ENCODE data around the gene C4BPA.

The C4BPA gene

DNA sequence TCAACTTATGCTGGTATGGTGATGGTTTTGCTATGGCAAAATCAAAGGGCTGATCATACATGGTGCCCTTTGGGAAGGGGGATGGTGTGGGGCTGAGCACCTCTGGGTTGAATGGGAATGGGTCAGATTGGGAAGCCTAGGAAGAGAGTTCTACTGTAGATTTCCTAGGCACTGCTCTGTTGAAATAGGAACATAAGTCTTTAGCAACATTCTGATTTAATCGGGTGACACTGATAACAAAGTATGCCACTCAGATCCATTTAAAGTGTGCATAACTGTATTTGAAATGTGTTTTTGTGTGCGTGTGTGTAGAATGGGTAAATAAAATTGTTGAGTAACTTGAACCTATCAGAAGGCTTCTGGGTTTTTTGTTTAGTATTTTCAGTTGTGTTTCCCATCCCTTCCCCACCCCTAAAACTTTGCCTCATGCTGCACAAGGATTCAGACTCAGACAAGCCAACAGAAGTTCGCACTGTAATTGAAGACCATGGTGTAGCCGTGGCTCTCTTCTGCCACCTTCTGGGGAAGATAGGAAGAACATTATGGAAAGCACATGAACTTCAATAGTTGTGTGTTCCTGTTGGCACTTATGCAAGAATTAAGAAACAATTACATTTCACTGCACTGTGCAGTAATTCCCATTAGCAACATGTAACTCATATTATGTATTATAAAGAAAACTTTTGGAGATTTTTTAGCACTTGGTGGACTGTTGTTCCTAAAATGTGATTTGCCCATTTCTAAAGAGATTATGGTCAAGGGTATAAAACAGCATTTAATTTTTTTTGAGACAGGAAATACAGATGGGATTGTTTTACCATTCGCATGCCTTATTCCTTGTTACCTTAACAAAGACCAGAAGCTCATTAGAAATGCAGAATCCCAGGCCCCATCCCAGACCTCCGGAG, 26.3 kb upstream of the C4BPA start:
- peak; percentile 20 for DNase-seq

DNA sequence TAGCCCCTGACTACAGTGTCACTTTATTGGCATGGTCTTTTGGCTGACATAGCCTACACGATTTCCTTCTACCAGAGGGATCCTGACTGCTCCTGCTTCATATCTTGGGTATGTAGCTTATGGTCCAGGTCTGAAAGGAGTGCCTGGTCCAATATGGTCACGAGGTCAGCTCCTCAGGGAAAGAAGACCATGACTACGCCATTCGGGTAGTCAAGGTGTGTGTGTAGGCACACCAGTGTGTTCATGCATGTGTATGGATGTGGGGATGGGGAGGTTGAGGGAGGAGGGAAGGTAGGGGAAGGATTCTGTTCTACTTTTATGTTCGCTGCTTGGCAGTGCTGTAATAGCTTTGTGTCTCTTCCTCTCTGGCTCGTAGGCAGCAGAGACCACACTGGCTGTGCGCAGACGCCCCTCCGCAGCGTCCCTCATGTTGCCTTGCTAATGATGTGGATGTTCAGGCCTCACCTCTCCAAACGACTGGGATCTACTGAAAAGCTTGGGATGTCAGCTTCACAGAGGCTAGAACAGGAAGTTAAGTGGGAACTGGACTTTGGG, 25.4 kb upstream of the C4BPA start:
- DNase-seq, result no peak

DNA sequence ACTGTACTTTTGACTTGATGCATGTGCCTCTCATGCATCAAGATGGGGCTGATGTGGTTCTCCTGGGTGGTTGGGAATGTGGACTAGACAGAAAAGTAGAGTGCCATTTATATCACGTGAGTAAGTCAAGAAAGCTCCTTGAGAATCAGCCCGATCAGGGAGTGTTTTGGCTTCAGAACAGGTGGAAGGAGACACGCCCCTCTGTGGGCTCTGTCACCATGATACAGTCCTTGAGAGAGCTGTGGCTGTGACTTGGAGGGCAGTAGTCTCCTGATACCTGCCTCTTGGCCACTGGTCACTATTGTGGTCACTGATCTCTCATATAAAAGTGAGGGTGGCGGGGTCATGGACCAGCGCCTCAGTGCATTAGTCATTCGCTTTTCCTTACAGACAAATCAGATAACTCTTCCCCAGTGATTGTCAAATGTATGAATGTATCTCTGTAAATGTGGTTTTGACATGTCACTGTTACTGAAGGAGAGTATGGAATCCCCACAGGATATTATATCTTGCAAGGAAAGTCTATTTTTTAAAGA, 24.3 kb upstream of the C4BPA start:
- no peak for DNase-seq

GRCh38 chr1:207081088-207081487, 22.9 kb upstream of the C4BPA start:
- DNase-seq, result no peak

DNA sequence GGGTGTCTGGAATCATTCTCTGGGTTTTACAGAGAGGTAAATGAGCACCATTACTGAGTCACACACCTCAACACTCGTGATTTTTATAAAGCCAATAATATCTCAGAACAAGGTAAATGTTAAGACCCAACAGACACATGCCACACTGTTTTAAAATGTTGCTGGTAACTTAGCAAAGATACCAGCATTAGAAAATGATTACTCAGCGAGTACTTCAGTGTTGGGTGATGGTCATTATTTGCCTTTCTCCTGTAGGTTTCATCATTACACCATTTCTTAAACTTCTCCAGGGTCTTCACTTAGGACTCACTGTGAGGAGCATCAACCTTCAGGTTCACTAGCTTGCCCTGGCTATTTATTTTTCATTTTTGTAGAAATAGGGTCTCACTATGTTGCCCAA, 22.2 kb upstream of the C4BPA start:
- DNase-seq, result no peak

- DNase-seq, result no peak
Observed at GRCh38 chr1:207084232-207084631, 19.8 kb upstream of the C4BPA start.

DNA sequence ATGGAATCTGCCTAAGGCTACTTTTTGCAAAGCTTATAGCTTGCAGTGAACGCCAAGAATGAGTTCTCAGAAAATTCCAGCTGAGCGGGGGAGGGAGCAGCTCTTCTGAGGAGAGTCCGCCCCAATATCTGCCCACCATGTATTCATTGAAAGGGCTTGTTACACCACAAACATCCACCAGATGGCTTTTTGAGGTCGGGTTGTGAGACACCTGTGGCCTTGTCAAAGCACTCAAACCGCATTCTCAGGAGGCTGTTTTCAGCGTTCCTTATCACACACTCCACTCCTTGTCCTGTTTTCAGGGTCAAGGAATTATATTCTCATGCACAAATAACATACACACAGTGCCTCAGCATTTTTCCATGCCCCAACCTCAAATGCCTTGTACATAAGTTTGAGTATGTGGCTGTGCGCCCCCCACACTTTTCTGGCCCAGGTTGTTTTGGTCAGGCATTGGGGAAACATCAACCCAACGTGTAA, 19.3 kb upstream of the C4BPA start:
- peak; percentile 15 for DNase-seq

DNA sequence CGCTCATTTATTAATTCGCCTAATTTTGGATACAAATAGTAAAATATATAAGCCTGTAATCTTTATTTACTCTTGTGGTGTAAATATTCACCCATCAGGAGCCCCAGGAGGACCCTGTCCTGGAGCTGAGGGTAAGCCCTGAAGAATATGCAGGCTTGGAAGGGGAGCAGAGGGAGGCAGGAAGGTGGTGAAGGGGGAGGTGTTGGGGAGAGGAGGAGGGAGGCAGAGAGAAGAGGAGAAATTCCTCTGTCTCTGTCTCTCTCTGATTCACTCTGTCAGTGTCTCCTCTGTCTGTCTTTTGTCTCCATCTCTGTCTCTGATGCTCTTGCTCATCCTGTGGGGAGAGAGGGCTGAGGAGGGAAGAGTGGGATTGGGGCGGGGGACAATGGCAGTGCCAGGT, 18.1 kb upstream of the C4BPA start:
- DNase-seq, result no peak

GRCh38 chr1:207088161-207088560, 15.9 kb upstream of the C4BPA start:
- no peak for DNase-seq

- no peak for DNase-seq
Observed at GRCh38 chr1:207088701-207089626, 15.1 kb upstream of the C4BPA start, which contains the start of gene C4BPB. Gene C4BPB (plus strand): TSS chr1:207088860. CDS start chr1:207089532, 672 bp downstream.

- DNase-seq, result no peak
Observed at GRCh38 chr1:207089627-207090355, 14.2 kb upstream of the C4BPA start.

DNA sequence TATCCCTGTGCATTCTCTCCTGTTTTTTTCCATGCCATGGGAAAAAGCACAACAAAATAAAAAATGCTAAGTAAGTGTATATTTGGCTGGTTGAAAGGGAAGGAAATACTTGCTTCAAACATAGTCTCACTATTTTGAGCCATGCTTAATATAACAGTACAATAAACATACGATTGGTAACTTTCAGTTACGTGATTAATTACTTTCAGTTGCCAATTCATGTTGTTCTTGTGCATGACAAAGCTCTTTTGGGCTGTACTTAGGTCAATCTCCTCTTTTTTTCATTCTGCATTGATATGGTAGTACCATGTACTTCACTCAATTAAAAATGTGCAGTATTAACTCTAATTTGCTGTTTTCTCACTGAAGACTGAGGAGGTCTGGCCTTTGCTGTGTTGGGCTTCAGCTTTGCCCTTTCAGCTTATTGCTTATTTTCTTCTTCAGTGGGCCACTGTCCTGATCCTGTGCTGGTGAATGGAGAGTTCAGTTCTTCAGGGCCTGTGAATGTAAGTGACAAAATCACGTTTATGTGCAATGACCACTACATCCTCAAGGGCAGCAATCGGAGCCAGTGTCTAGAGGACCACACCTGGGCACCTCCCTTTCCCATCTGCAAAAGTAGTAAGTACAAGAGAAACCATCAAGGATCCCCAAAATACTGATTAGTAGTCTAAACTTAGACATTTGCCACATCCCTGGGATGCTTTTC, 12.7 kb upstream of the C4BPA start:
- no peak for DNase-seq

DNA sequence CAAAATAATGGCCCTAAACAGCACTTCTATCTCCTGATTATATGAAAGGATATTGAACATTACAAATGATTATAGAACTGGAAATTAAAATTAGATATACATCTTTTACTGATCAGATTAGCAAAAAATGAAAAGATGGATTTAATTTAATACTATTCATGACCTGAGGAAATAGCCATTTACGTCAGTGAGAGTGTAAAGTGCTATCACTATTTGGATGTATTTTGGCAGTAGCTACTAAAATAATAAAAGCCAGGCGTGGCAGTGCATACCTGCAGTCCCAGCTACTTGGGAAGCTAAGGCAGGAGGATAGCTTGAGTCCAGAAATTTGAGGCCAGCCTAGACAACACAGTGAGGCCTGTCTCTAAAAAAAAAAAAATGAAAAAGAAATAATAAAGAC, 10.1 kb upstream of the C4BPA start:
- no peak for DNase-seq

DNA sequence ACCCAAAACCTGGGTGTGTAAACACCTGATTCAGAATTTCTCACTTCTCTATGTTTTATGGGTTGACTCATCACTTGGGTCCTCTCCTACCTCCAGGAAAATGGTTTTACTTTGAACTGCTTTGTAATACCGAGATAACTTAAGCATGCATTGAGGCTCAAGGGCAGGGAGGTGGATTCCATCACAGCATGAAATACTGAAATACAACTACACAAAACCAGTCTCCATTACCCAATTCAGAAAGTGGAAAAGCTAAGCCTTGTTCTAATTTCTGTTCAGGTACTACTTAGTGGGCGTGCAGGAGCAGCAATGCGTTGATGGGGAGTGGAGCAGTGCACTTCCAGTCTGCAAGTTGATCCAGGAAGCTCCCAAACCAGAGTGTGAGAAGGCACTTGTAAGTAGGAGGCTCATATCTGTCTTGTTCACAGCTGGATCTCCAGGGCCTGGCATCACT, 6.1 kb upstream of the C4BPA start:
- no peak for DNase-seq

DNA sequence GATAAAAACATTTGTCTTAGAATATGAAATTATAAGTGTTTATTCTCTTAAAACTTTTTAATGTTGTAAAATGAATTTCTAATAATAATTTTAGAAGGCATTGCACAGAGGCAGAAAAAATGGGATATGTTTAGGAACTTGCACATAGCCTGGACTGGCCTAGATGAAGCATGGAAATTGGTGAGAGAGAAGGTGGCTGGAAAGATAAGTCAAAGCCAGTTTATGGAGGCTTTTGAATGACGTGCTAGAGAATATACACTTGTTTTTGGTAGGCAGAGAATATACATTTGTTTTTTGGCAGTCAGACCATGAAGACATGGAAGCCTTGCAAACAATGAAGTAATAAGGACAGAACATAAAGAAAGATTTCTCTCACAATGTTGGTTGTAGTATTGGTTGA, 2.3 kb upstream of the C4BPA start:
- no peak for DNase-seq

GRCh38 chr1:207102146-207102545, 1.9 kb upstream of the C4BPA start:
- no peak for DNase-seq

GRCh38 chr1:207102659-207103058, 1.4 kb upstream of the C4BPA start:
- DNase-seq, result no peak

GRCh38 chr1:207109004-207109403, 5.0 kb downstream of the C4BPA start:
- DNase-seq, result no peak

DNA sequence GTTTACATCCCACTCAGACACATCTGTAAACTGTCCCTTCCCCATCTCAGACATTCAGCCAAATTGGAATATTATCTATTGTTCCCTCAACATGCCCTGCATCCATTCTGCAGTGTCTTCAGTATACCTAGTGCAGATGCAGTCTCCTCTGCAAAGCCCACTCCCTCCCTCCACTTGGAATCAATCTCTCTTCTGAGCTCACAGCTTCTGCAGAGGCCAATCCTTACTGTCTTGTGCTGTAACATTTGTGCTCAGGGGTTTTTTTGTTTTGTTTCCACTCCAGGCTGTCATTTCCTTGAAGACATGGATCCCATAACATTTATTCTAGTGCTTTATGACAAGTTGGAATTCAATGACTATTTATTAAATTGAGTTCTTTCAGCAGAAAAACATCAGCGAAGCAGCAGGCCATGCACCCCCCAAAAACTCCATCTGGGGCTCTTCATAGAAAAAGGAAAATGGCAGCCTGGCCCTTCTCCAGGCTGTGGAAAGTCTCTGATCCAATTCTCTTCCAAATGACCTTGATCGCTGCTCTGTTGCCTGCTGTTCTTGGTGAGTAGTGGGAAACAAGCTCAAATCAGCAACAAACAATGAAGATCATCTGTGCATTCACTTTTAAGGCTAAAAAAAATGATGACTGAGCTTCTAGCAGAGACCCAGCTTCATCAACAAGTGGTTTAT, 8.7 kb downstream of the C4BPA start:
- DNase-seq, result no peak

DNA sequence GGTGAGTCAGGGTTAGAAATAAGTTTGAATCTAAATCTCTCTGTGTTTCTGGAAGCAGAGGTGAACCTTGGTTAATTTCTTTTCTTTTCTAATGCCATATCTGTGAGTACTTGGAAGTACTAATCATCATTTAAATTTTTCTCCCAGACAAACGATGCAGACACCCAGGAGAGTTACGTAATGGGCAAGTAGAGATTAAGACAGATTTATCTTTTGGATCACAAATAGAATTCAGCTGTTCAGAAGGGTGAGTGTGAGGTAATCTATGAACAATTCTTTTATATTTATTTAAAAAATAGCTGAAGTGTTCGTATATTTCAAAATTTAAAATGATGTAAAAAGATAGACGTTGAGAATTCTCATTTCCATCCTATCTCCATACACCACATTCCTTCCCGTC, 11.2 kb downstream of the C4BPA start:
- DNase-seq, result no peak

DNA sequence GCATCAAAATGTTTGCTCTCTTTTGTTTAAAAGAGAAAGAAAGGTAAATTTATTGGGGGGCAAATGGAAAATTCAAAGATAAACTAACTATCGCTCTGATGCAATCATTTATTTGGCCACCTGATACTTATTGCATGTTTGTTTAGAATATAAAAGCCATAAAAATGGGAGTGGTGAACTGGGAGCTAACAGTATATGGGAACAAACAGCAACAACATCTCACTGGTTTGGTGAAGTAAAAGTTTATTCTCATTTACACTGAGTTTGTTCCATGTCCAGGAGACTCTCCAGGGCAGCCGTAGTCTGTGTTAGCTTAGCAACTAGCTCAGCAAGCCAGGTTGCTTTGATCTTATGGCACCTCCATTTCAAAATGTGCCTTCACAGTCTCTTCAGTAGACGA, 20.4 kb downstream of the C4BPA start:
- DNase-seq, result no peak

All from activated effector memory CD4-positive, alpha-beta T cell treated with Interleukin-2 at 50 U/mL for 16 hours (primary cell).